GM21786 (cell line): ENCODE results near the gene UBE2Z.
"Not testable (repeated sequence)": the region's sequence is repeated elsewhere in the genome, so short reads cannot be mapped to it uniquely, and the experiment has no call there.

Source experiments
- ATAC-seq: cut with Tn5 transposase; IDR thresholded peaks from one replicate; pipeline ENCODE4 v1.9.1; 2021; ENCODE audit not compliant: unreplicated experiment

UBE2Z gene

GRCh38 chr17:48903401-48903800 is 4.8 kb upstream of the UBE2Z start:
- no peak for ATAC-seq

GRCh38 chr17:48904428-48904827 is 3.8 kb upstream of the UBE2Z start:
- ATAC-seq: no peak

GRCh38 chr17:48905987-48906515 is 2.2 kb upstream of the UBE2Z start:
- no peak for ATAC-seq

GRCh38 chr17:48907713-48908046 is 527 bp upstream of the UBE2Z start:
- no peak for ATAC-seq

- peak; percentile 41 for ATAC-seq
Measured at GRCh38 chr17:48908853-48909394, 717 bp downstream of the UBE2Z start.

GRCh38 chr17:48909783-48910182 is 1.6 kb downstream of the UBE2Z start:
- ATAC-seq: no peak

- no peak for ATAC-seq
Measured at GRCh38 chr17:48910370-48910769, 2.2 kb downstream of the UBE2Z start.

GRCh38 chr17:48912476-48912875 is 4.3 kb downstream of the UBE2Z start:
- no peak for ATAC-seq

GRCh38 chr17:48915459-48916282 is 7.5 kb downstream of the UBE2Z start:
- peak; percentile 76 for ATAC-seq

- no peak for ATAC-seq
Measured at GRCh38 chr17:48925251-48925990, 17.2 kb downstream of the UBE2Z start.

- ATAC-seq: no peak
Measured at GRCh38 chr17:48925991-48926342, 17.8 kb downstream of the UBE2Z start.

GRCh38 chr17:48927978-48928745 is 20.0 kb downstream of the UBE2Z start:
- ATAC-seq: no peak

GRCh38 chr17:48928876-48929811 is 20.9 kb downstream of the UBE2Z start:
- no peak for ATAC-seq

GRCh38 chr17:48929812-48930165 is 21.6 kb downstream of the UBE2Z start:
- ATAC-seq: no peak

- ATAC-seq: no peak
Measured at GRCh38 chr17:48930435-48930873, 22.2 kb downstream of the UBE2Z start.

GRCh38 chr17:48933035-48933434 is 24.8 kb downstream of the UBE2Z start:
- ATAC-seq: no peak

GRCh38 chr17:48944515-48945260 is 36.5 kb downstream of the UBE2Z start, which contains the start of gene SNF8:
Gene SNF8 (minus strand): TSS chr17:48944842. CDS start chr17:48944734, 108 bp downstream.
- ATAC-seq: peak; percentile 86

GRCh38 chr17:48945261-48945651 is 37.0 kb downstream of the UBE2Z start:
- not testable (repeated sequence) for ATAC-seq

- no peak for ATAC-seq
Measured at GRCh38 chr17:48951572-48951971, 43.4 kb downstream of the UBE2Z start.
